Putamen (tissue), 1 donor: Measurements from ENCODE around the gene RALGAPA1.
"Not testable (repeated sequence)": the region's sequence is repeated elsewhere in the genome, so short reads cannot be mapped to it uniquely, and the experiment has no call there.

Source experiments
- DNase-seq: peaks from one replicate; pipeline ENCODE4 v3.0.0-alpha.2; 2016; ENCODE audit warnings: low spot score

RALGAPA1 gene

DNA sequence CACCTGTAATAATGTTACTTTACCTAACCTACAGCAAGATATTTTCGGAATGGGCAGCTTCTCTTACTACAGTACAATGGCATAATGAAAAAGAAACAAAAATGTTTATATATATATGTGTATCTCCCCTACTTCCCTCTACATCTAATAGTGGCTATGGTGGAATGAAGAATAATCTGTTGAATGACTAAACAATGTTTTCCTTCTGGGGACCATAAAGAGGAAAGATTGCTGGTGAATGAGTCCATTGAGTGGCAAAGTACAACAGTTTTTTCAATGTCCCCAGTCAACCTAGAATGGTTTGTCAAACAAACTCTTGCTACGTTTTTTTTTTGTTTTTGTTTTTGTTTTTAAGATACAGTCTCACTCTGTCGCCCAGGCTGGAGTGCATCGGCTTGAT, 47.2 kb downstream of the RALGAPA1 start:
- DNase-seq, result no peak

DNA sequence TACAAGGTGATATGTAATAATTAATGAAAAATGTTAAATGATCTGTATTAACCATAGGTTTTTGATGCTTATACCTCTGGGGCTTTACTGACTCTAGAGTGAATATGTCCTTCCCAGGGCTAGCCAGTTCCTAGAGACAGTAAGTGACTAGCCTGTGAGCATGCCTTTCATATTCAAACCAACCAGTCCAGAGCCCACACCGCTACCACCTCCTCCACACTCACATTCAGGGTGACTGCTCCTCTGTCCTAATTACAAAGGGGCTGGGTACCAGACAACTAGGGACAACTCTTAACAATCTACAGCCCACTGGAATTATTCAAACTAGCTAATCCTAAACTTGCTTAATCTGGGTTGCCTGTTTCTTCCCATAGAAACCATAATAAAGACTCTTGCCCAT, 49.0 kb downstream of the RALGAPA1 start:
- DNase-seq, result no peak

DNA sequence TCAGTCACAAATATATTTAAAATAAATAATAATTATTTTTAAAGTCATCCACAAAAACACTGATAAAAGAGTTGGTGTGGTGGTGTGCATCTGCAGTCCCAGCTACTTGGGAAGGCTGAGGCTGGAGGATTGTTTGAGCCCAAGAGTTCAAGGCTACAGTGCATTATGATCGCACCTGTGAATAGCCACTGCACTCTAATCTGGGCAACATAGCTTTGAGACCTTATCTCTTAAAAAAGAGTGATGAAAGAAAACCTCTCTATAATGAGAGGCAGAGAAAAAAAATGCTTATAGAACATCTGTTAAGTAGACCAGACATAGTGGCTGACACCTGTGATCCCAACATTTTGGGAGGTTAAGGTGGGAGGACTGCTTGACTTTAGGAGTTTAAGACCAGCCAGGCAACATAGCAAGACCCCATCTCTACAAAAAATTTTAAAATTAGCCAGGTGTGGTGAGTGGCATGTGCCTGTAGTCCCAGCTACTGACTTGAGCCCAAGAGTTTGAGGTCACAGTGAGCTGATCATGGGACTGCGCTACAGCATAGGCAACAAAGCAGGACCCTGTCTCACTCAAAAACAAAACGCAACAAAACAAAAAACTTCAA, 50.5 kb downstream of the RALGAPA1 start:
- no peak for DNase-seq

- DNase-seq, result no peak
Observed at GRCh38 chr14:35754671-35755070, 54.4 kb downstream of the RALGAPA1 start.

DNA sequence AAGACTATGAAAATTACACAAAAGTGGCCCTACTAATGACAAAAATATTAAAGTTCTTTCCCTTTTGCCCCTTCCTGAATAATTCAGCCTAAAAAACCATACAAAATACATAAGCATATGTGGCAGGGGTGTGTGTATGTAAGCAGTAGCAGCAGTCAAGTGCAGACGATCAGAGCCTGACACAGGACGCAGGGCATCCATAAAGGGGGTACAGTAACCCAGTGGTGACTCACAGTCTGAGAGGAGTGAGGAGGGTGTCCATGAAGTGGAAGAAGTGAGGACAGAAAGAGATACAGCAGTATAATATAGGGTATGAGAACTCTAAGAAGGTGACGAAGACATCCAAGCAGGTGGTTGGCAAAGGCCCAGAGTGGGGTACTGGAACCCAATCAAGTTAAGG, 56.7 kb downstream of the RALGAPA1 start:
- DNase-seq, result no peak

GRCh38 chr14:35750202-35750904, 58.7 kb downstream of the RALGAPA1 start:
- peak; percentile 13 for DNase-seq

- no peak for DNase-seq
Observed at GRCh38 chr14:35747379-35747778, 61.7 kb downstream of the RALGAPA1 start.

- DNase-seq, result no peak
Observed at GRCh38 chr14:35742442-35742841, 66.7 kb downstream of the RALGAPA1 start.

- no peak for DNase-seq
Observed at GRCh38 chr14:35742032-35742371, 67.1 kb downstream of the RALGAPA1 start.

- DNase-seq, result no peak
Observed at GRCh38 chr14:35741345-35742031, 67.6 kb downstream of the RALGAPA1 start.

- no peak for DNase-seq
Observed at GRCh38 chr14:35740215-35740614, 68.9 kb downstream of the RALGAPA1 start.

GRCh38 chr14:35735163-35735562, 73.9 kb downstream of the RALGAPA1 start:
- DNase-seq, result not testable (repeated sequence)

- not testable (repeated sequence) for DNase-seq
Observed at GRCh38 chr14:35733510-35733909, 75.6 kb downstream of the RALGAPA1 start.

GRCh38 chr14:35730871-35731270, 78.2 kb downstream of the RALGAPA1 start:
- DNase-seq, result no peak

DNA sequence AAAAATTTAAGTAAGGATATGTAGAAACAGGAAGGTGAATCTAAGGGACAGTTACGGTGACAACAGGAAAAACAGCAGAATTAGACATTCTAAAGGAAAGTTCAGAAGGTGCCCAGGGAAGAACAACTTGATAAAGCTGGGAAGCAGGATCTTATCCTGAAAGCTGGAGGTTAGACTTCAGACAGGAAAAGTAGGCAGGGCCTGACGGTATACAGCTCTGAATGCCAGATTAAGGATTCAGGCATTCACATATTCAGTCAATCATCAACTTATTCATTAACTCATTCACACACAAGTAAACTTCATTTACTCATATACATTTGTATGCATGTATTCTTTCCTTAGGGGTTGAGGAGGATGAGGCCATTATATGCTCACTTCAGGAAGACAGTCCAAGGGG, 81.3 kb downstream of the RALGAPA1 start:
- DNase-seq, result no peak

- no peak for DNase-seq
Observed at GRCh38 chr14:35725930-35726329, 83.2 kb downstream of the RALGAPA1 start.

- DNase-seq, result no peak
Observed at GRCh38 chr14:35715079-35715478, 94.0 kb downstream of the RALGAPA1 start.

DNA sequence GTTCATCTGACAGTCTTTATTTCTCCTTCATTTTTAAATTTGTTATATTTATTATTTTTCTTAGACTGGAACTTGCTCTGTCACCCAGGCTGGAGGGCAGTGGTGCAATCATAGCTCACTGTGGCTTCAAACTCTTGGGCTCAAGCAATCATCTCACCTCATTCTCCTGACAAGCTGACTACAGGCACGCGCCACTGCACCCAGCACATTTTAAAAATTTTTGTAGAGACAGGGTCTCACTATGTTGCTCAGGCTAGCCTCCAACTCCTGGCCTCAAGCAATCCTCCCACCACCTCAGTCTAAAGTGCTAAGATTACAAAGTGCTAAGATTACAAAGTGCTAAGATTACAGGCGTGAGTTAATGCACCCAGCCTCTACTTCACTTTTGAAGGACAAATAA, 96.6 kb downstream of the RALGAPA1 start:
- no peak for DNase-seq

DNA sequence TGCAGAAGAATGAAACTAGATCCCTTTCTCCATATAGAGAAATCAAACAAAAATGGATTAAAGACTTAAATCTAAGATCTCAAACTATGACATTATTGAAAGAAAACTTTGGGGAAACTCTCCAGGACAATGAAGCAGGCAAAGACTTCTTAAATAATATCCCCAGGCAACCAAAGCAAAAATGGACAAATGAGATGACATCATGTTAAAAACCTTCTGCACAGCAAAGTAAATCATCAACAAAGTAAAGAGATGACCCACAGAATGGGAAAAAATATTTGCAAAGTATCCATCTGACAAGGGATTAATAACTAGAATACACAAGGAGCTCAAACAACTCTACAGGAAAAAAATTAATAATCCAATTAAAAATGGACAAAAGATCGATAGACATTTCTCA, 101.0 kb downstream of the RALGAPA1 start:
- no peak for DNase-seq

- DNase-seq, result no peak
Observed at GRCh38 chr14:35705636-35706035, 103.5 kb downstream of the RALGAPA1 start.

DNA sequence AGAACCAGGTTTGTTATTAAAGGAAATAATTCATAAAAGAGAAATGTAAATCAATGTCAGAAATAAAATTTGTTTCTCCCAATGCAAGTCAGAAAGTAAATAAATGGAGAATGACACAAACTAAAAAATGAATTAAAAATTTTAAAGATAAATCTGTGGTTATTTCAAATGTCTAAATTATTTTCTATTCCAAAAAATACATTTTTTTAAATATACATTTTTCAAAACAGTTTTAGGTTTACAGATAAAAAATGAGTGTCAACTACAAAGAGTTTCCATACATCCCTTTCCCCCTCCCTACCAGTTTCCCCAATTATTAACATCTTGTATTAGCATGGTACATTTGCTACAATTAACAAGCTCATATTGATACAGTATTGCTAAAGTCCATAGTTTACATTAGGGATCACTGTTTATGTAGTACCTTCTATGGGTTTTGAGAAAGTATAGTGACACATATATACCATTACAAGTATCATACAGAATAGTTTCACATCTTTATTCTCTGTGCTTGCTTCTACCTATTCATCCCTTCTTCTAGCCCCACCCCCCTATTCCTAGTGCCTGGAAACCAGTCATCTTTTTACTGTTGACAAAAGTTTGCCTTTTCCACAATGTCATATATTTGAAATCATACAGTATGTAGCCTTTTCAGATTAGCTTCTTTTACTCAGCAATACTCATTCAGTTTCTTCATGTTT, 104.2 kb downstream of the RALGAPA1 start:
- no peak for DNase-seq

DNA sequence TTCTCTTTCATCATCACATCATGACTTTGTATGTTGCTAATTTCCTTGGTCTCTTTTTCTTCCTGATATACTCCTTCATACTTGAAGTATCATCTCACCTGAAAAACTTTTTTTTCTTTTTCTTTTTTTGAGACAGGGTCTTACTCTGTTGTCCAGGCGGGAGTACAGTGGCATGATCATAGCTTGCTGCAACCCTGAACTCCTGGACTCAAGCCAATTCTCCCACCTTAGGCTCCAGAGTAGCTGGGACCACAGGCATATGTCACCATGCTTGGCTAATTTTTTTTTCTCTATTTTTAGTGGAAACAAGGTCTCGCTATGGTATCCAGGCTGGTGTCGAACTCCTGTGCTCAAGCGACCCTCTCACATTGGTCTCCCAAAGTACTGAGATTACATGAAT, 107.6 kb downstream of the RALGAPA1 start:
- no peak for DNase-seq
